ENCODE measurements around the gene PRXL2B. TPM values are rescaled to one million over a fixed set of nuclear protein-coding genes. Genes with fewer than 3 reads are reported as not detected.
A peak's percentile ranks its signal among the peaks of the same experiment; 100 is the strongest.

Gene PRXL2B
- total RNA-seq, 4 donors from 2014 or later = 33.7 to 101 (median 50.1) TPM

DNA sequence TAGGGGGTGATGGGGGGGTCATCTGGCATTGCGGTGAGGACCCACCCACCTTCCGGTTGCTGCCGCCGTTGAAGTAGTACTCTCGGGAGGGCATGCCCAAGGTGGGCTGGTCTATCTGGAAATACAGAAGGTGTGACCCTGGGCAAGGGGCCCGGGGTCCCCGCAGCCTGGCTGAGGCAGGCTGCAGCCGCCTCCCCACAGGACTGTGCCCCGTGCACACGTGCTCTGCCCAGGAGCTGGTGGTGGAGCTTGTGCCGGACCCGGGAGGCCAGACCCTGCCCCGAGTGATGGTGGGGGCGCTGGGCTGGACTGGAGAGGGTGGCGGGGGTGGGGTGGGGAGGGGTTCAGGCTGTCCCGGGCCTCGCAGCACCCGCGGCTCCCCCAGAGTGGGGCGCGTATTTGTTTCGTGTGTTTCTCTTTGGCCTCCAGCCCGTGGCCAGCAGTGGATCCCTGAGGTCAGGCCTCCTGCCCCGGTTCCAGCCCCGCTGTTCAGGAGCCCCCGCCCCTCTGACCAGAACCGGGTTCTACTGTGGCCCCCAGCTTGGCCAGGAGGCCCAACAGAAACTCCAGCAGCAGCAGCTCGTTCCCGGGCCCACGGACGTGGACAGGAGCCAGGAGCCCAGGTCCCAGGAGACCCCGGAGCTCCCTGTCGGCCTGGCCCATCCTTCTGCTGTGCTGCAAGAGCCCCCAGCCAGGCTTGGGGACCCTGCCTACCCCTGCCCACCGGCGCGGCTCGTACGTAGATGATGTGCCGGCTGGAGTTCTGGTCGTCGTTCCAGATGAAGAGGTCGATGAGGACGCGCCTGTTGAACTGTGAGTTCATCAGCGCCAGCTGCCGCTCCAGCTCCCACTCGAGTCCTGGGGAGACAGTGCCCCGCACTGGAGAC is 19.2 kb downstream of the PRXL2B start:
- Histone ChIP-seq H3K36me3 (no peaks in the 10 kb centered on the region), H3K27me3 (peaks cover 8% of the 10 kb centered on the region), H3K4me3 (no peak overlapping the region), H3K27ac (no peak overlapping the region), H3K9me3 (no peaks in the 10 kb centered on the region), H3K4me1 (peaks cover 0 to under 1% (median 0%) of the 10 kb centered on the region in 4 donors)
- no peak for DNase-seq
- TF ChIP-seq, protein P1, sequence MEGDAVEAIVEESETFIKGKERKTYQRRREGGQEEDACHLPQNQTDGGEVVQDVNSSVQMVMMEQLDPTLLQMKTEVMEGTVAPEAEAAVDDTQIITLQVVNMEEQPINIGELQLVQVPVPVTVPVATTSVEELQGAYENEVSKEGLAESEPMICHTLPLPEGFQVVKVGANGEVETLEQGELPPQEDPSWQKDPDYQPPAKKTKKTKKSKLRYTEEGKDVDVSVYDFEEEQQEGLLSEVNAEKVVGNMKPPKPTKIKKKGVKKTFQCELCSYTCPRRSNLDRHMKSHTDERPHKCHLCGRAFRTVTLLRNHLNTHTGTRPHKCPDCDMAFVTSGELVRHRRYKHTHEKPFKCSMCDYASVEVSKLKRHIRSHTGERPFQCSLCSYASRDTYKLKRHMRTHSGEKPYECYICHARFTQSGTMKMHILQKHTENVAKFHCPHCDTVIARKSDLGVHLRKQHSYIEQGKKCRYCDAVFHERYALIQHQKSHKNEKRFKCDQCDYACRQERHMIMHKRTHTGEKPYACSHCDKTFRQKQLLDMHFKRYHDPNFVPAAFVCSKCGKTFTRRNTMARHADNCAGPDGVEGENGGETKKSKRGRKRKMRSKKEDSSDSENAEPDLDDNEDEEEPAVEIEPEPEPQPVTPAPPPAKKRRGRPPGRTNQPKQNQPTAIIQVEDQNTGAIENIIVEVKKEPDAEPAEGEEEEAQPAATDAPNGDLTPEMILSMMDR (IDR thresholded peaks at IDR 0.05) = no peak
- no peak for TF ChIP-seq POLR2AphosphoS5 (IDR thresholded peaks at IDR 0.05)
- no peak for TF ChIP-seq EP300 (IDR thresholded peaks at IDR 0.05; ENCODE audit: low read depth)
- intact Hi-C loops (cut with DNase I; ENCODE audit: low total_unique reads) = no loop called here
- in situ Hi-C loops (cut with MboI; ENCODE audit: low pct_ligation_motif_present in 1 of 4, low pct_unique_long_range_greater_than_20kb in 1 of 4, low sequenced_read_pairs in 3 of 4) = no loop called here
- 79% methylated on average over 35 of the region's 48 CpGs; no CpG with 5 or more reads in 1 of the 2 donors for WGBS, 2 donors (ENCODE audit: low coverage in 1 of 2)

DNA sequence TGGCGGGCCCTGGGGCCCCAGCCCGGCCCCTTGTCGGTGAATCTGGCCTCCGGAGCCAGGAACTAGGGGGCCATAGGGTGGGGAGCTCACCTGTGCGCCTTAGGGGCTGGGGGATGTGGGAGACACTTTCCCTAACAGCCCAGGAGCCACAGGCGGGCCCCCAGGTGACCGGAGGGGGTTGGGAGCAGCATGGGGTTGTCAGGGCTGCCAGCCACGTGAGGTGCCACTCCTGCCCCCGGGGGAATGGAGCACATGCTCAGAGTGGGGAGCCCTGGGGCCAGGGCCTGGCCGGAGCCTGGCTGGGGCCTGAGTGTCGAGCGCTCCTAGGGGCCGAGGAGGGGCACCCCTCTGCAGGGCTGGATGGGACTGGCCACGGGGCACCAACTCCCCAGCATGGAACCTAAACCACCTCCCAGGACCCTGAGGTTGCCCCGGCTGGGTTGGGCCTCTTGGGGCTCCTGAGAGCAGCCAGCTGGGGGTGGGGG is 19.9 kb downstream of the PRXL2B start:
- Histone ChIP-seq H3K9me3 (no peaks in the 10 kb centered on the region), H3K27ac (no peak overlapping the region), H3K36me3 (no peaks in the 10 kb centered on the region), H3K4me3 (no peak overlapping the region), H3K27me3 (peaks cover 8% of the 10 kb centered on the region), H3K4me1 (peaks cover 0 to 7% (median 2%) of the 10 kb centered on the region in 4 donors)
- 88% methylated on average over 8 of the region's 15 CpGs; no CpG with 5 or more reads in 1 of the 2 donors for WGBS, 2 donors (ENCODE audit: low coverage in 1 of 2)
- no peak for DNase-seq
- intact Hi-C loops (cut with DNase I; ENCODE audit: low total_unique reads) (no loop called here), in situ Hi-C loops (cut with MboI; ENCODE audit: low pct_ligation_motif_present in 1 of 4, low pct_unique_long_range_greater_than_20kb in 1 of 4, low sequenced_read_pairs in 3 of 4) (no loop called here)
- TF ChIP-seq EP300 (IDR thresholded peaks at IDR 0.05; ENCODE audit: low read depth) (no peak), POLR2A (IDR thresholded peaks at IDR 0.05) (no peak), POLR2AphosphoS5 (IDR thresholded peaks at IDR 0.05) (no peak)
- TF ChIP-seq, protein P1 (IDR thresholded peaks at IDR 0.05) = no peak

DNA sequence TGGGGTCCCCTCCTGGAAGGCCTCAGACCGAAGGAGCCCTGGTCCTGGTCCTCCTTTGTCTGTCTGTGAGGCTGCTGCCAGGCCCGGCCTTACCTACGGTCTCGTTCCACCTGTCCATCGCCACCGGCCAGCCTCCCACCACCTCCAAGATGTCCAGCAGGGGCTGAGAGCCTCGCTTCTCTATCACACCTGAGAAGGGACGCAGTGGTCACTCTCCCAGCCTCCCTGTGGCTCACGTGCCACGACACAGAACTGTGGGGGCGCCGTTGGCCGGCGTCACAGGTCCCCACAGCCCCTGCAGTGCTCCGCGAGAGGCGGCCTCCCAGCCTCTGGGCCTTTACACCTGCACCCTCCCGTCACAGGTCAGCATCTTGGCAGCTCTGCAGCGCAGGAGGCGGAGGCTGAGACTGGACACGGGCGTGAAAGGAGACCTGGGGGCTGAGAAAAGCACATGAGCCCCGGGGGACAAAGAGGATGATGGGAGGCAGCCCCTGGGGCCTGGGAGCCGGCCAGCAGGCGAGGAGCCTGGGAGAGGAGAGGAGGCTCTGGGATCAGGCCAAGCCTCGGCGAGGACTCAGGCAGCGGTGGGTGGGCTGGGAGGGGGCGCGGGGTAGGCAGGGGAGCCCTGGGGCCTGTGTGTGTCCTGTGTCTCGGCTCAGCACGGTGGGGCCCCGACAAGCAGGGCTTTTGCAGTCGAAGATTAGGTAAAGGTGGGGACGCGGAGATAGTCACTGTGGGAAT is 20.5 kb downstream of the PRXL2B start:
- no peak overlapping the region for H3K4me3 ChIP-seq
- intact Hi-C loops (cut with DNase I; ENCODE audit: low total_unique reads) = no loop called here
- H3K4me1 ChIP-seq = peaks cover 0 to 8% (median 2%) of the 10 kb centered on the region in 4 donors
- H3K27me3 ChIP-seq = peaks cover 8% of the 10 kb centered on the region
- H3K9me3 ChIP-seq = no peaks in the 10 kb centered on the region
- 77% methylated on average over 34 of the region's 36 CpGs; no CpG with 5 or more reads in 1 of the 2 donors for WGBS, 2 donors (ENCODE audit: low coverage in 1 of 2)
- H3K36me3 ChIP-seq = no peaks in the 10 kb centered on the region
- TF ChIP-seq, protein P1 (IDR thresholded peaks at IDR 0.05) = no peak
- TF ChIP-seq EP300 (IDR thresholded peaks at IDR 0.05; ENCODE audit: low read depth) (no peak), POLR2AphosphoS5 (IDR thresholded peaks at IDR 0.05) (no peak), POLR2A (IDR thresholded peaks at IDR 0.05) (no peak)
- no peak for DNase-seq
- H3K27ac ChIP-seq = no peak overlapping the region
- in situ Hi-C loops (cut with MboI; ENCODE audit: low pct_ligation_motif_present in 1 of 4, low pct_unique_long_range_greater_than_20kb in 1 of 4, low sequenced_read_pairs in 3 of 4) = no loop called here

DNA sequence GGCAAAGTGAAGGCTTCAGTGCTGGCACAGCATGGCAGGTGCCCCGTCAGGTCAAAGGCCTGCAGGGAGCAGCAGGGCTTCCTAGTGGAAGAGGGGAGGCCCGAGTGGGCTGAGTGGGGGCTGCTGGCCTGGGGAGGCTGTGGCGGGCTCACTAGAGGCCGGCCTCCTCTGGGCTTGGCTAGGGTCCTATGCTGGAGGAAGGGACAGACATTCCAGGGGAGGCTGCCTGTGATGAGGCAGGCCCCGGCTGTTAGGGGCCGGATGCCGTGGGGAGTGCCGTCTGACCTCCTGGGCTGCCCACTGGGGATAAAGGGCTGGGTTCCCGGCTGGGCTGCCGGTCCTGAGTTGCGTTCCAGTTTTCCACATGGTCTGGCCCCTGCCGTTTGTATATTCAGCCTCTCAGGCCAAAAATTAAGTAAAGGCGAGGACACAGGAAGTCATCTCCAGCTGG is 21.1 kb downstream of the PRXL2B start:
- no peak overlapping the region for H3K4me3 ChIP-seq
- H3K27ac ChIP-seq = no peak overlapping the region
- no peaks in the 10 kb centered on the region for H3K9me3 ChIP-seq
- peak; percentile 7 for DNase-seq
- TF ChIP-seq, protein P1 (IDR thresholded peaks at IDR 0.05) = no peak
- no peak for TF ChIP-seq POLR2AphosphoS5 (IDR thresholded peaks at IDR 0.05)
- TF ChIP-seq POLR2A (IDR thresholded peaks at IDR 0.05) = no peak
- no peak for TF ChIP-seq EP300 (IDR thresholded peaks at IDR 0.05; ENCODE audit: low read depth)
- H3K4me1 ChIP-seq = peaks cover 0 to 8% (median 2%) of the 10 kb centered on the region in 4 donors
- WGBS, 2 donors (ENCODE audit: low coverage in 1 of 2) = 81% methylated on average over 12 of the region's 13 CpGs; no CpG with 5 or more reads in 1 of the 2 donors
- peaks cover 8% of the 10 kb centered on the region for H3K27me3 ChIP-seq
- in situ Hi-C loops (cut with MboI; ENCODE audit: low pct_ligation_motif_present in 1 of 4, low pct_unique_long_range_greater_than_20kb in 1 of 4, low sequenced_read_pairs in 3 of 4) = no loop called here
- intact Hi-C loops (cut with DNase I; ENCODE audit: low total_unique reads) = no loop called here
- H3K36me3 ChIP-seq = no peaks in the 10 kb centered on the region

Measured in transverse colon (tissue), 4 donors.